PFSK-1 (cell line): ENCODE results near the gene CLIP1.

Experiments used
- FOXP2 ChIP-seq: optimal IDR thresholded peaks from 2 replicates; pipeline ENCODE3; 2011; ENCODE audit warnings: borderline replicate concordance, control low read depth, inconsistent platforms; ENCODE audit not compliant: insufficient read depth; ENCODE audit errors: extremely low read length, extremely low read depth
- POLR2AphosphoS5 ChIP-seq: IDR thresholded peaks from 2 replicates; pipeline ENCODE4 v1.6.1; 2012; ENCODE audit warnings: low read depth, mild to moderate bottlenecking, control low read depth, low read length, moderate library complexity
- SIN3A ChIP-seq: IDR thresholded peaks from 2 replicates; pipeline ENCODE4 v1.6.1; 2012; ENCODE audit warnings: mild to moderate bottlenecking, low read length, moderate library complexity, borderline replicate concordance; ENCODE audit not compliant: insufficient read depth
- TAF1 ChIP-seq: IDR thresholded peaks from 2 replicates; pipeline ENCODE4 v1.6.1; 2012; ENCODE audit warnings: low read length, control low read depth, borderline replicate concordance; ENCODE audit not compliant: insufficient read depth
- TF ChIP-seq, protein P1 (sequence below), 2 experiments: IDR thresholded peaks; 2 replicates each; pipeline versions ENCODE4 v1.6.1 to v1.8.0; 2011 to 2012; ENCODE audit warnings: low read depth in 2 of 2, low read length in 2 of 2, control low read depth in 1 of 2, inconsistent platforms in 1 of 2, mild to moderate bottlenecking in 1 of 2, moderate library complexity in 1 of 2; ENCODE audit not compliant: insufficient read depth in 1 of 2

Gene CLIP1

DNA sequence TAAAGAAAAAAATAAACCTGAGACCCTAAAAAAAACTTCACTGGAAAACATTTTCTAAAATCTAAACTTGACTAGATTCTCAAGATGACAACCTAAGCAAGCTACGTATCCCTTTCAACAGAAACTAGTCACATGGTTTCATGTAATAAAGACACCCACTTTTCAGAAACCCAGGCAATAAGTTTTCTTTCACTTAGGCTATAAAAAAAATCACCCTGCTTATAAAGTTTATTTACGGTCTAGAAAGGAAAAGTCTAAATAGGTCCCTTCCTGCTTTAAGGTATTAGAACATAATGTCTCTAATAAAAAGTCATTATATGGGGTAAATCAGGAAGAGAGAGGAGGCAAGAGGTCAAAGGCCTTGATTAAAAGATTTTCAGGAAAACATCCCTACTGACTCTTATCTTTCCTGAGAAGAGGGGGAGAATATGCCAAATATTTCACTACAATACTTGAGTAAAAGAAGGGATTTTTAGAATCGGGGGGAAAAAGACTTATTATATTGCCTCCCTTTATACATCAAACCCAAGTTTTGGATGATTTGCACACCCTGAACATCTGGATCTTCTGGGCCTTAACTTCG is 9.5 kb downstream of the CLIP1 start:
- no peak for TF ChIP-seq TAF1
- TF ChIP-seq, protein P1, sequence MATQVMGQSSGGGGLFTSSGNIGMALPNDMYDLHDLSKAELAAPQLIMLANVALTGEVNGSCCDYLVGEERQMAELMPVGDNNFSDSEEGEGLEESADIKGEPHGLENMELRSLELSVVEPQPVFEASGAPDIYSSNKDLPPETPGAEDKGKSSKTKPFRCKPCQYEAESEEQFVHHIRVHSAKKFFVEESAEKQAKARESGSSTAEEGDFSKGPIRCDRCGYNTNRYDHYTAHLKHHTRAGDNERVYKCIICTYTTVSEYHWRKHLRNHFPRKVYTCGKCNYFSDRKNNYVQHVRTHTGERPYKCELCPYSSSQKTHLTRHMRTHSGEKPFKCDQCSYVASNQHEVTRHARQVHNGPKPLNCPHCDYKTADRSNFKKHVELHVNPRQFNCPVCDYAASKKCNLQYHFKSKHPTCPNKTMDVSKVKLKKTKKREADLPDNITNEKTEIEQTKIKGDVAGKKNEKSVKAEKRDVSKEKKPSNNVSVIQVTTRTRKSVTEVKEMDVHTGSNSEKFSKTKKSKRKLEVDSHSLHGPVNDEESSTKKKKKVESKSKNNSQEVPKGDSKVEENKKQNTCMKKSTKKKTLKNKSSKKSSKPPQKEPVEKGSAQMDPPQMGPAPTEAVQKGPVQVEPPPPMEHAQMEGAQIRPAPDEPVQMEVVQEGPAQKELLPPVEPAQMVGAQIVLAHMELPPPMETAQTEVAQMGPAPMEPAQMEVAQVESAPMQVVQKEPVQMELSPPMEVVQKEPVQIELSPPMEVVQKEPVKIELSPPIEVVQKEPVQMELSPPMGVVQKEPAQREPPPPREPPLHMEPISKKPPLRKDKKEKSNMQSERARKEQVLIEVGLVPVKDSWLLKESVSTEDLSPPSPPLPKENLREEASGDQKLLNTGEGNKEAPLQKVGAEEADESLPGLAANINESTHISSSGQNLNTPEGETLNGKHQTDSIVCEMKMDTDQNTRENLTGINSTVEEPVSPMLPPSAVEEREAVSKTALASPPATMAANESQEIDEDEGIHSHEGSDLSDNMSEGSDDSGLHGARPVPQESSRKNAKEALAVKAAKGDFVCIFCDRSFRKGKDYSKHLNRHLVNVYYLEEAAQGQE (IDR thresholded peaks at IDR 0.05; ENCODE audit: insufficient read depth in 1 of 2, low read depth in 2 of 2, low read length in 2 of 2), result no peak
- TF ChIP-seq SIN3A, result no peak
- TF ChIP-seq FOXP2, result no peak
- no peak for TF ChIP-seq POLR2AphosphoS5

DNA sequence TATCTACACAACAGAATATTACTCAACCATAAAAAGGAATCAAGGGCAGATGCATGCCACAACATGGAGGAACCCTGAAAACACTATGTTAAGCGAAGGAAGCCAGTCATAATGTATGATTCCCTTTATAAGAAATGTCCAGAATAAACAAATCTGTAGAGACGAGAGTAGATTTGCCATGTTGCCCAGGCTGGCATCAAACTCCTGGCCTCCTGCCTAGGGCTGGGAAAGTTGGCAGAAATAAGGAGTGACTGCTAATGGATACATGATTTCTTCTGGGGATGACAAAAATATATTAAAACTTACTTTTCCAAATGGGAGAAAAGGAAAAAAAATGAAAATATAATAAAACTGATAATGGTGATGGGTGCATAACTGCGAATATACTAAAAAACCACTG is 10.9 kb downstream of the CLIP1 start:
- TF ChIP-seq TAF1 (no peak), FOXP2 (no peak), SIN3A (no peak), POLR2AphosphoS5 (no peak)
- TF ChIP-seq, protein P1 (IDR thresholded peaks at IDR 0.05; ENCODE audit: insufficient read depth in 1 of 2, low read depth in 2 of 2, low read length in 2 of 2), result no peak

DNA sequence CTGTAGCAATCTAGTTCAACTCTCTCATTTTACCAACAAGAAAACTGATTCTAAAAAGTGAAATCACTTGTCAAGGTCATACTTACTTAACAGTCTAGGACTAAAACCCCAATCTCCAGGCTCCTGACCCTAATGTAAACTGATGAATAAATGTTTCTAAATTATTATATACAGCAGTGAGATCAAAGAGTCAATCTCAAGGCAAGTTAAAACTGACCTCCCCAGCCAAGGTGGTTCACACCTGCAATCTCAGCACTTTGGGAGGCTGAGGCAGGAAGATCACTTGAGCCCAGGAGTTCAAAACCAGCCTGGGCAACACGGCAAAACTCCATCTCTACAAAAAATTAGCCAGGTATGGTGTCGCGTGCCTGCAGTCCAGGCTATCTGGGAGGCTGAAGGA is 15.3 kb downstream of the CLIP1 start:
- TF ChIP-seq POLR2AphosphoS5 (no peak), TAF1 (no peak), FOXP2 (no peak), SIN3A (no peak)
- TF ChIP-seq, protein P1 (IDR thresholded peaks at IDR 0.05; ENCODE audit: insufficient read depth in 1 of 2, low read depth in 2 of 2, low read length in 2 of 2), result no peak

DNA sequence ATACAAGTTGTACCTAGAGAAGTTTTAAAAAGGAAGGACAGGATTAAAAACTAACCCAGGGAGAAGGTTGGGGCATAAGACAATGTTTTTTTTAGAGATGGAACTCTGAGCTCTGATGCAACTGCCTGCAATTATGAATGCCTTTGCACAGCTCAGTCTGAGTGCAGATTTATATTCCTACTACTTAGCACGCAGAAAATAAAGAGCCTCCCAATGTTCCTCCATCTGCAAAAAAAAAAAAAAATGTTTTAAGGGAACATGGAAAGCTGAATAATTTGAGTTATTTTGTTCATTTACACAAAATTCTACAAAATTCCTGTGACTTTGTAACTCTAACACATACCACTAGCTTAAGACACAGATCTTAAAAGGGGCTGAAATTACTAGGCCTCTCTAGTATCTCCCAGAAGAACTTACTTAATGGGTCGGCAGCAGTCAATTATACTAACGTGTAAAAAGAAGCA is 15.7 kb downstream of the CLIP1 start:
- TF ChIP-seq TAF1, result no peak
- TF ChIP-seq SIN3A, result no peak
- no peak for TF ChIP-seq POLR2AphosphoS5

DNA sequence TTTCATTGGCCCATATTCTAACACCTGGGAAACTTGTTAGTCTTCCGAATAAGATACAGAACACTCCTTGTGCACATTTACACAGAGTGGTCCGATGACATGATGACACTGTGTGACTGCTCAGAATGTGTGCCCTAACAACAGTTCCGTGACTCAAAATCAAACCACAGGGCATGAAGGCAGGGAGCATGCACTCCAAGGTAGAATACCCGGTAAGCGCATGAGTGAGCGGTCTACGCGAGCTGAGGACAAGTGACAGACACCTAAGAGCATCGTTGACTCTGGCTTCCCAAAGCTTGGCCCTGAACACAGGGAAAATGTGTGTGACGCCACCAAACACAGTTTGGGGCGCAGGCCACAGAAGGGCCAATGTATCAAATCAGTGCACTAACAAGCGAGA is 18.6 kb downstream of the CLIP1 start:
- TF ChIP-seq, protein P1 (IDR thresholded peaks at IDR 0.05; ENCODE audit: insufficient read depth in 1 of 2, low read depth in 2 of 2, low read length in 2 of 2), result no peak
- TF ChIP-seq SIN3A (no peak), FOXP2 (no peak), POLR2AphosphoS5 (no peak), TAF1 (no peak)
